H9 (cell line): ENCODE data around the gene PIGM. TPM values are rescaled to one million over a fixed set of nuclear protein-coding genes. Genes with fewer than 3 reads are reported as not detected.

Source experiments
- DNase-seq: peaks from one replicate; pipeline ENCODE4 v3.0.0-alpha.2; 2017
- H2AFZ ChIP-seq: one replicate; pipeline ENCODE4 v1.6.1; 2013; ENCODE audit warnings: mild to moderate bottlenecking, low read length, control low read depth, moderate library complexity
- H2AK5ac ChIP-seq: 2 replicates; pipeline ENCODE4 v1.6.1; 2013; ENCODE audit warnings: low read length, control low read depth, mixed read lengths; ENCODE audit not compliant: insufficient read length
- H2BK120ac ChIP-seq: one replicate; pipeline ENCODE4 v1.6.1; 2013; ENCODE audit warnings: low read depth, mild to moderate bottlenecking, low read length, control low read depth, inconsistent platforms; ENCODE audit not compliant: poor library complexity, severe bottlenecking
- H2BK12ac ChIP-seq: 2 replicates; pipeline ENCODE4 v1.6.1; 2013; ENCODE audit warnings: low read length, control low read depth, mixed read lengths, low read depth; ENCODE audit not compliant: insufficient read length
- H2BK15ac ChIP-seq: 2 replicates; pipeline ENCODE4 v1.6.1; 2013; ENCODE audit warnings: low read depth, low read length, control low read depth
- H2BK20ac ChIP-seq: one replicate; pipeline ENCODE4 v1.6.1; 2013; ENCODE audit warnings: low read depth, mild to moderate bottlenecking, low read length, control low read depth, inconsistent platforms; ENCODE audit not compliant: poor library complexity, severe bottlenecking
- H2BK5ac ChIP-seq: 2 replicates; pipeline ENCODE4 v1.6.1; 2013; ENCODE audit warnings: low read length, control low read depth, mixed read lengths; ENCODE audit not compliant: insufficient read length
- H3K14ac ChIP-seq: 2 replicates; pipeline ENCODE4 v1.6.1; 2013; ENCODE audit warnings: low read length, control low read depth; ENCODE audit not compliant: insufficient read depth
- H3K18ac ChIP-seq: 2 replicates; pipeline ENCODE4 v1.6.1; 2013; ENCODE audit warnings: low read depth, mild to moderate bottlenecking, mixed read lengths, low read length, control low read depth; ENCODE audit not compliant: insufficient read length
- H3K23ac ChIP-seq: 2 replicates; pipeline ENCODE4 v1.6.1; 2013; ENCODE audit warnings: low read length, control low read depth, mixed read lengths, low read depth; ENCODE audit not compliant: insufficient read length
- H3K23me2 ChIP-seq: 2 replicates; pipeline ENCODE4 v1.6.1; 2013; ENCODE audit warnings: low read depth, mild to moderate bottlenecking, mixed read lengths, low read length, control low read depth; ENCODE audit not compliant: insufficient read length, poor library complexity, severe bottlenecking
- H3K27ac ChIP-seq: 2 replicates; pipeline ENCODE4 v1.5.1; 2013; ENCODE audit warnings: low read length, control low read depth, mixed read lengths, low read depth; ENCODE audit not compliant: insufficient read length
- H3K27me3 ChIP-seq: 2 replicates; pipeline ENCODE4 v1.6.1; 2013; ENCODE audit warnings: low read length, control low read depth, inconsistent platforms; ENCODE audit not compliant: insufficient read depth
- H3K4ac ChIP-seq: 2 replicates; pipeline ENCODE4 v1.6.1; 2013; ENCODE audit warnings: low read depth, mild to moderate bottlenecking, control low read depth, inconsistent platforms, low read length, moderate library complexity
- H3K4me1 ChIP-seq: 2 replicates; pipeline ENCODE4 v1.6.1; 2013; ENCODE audit warnings: low read length, control low read depth, inconsistent platforms; ENCODE audit not compliant: insufficient read depth
- H3K4me2 ChIP-seq: 2 replicates; pipeline ENCODE4 v1.6.1; 2013; ENCODE audit warnings: low read length, control low read depth, mixed read lengths; ENCODE audit not compliant: insufficient read length, insufficient read depth
- H3K56ac ChIP-seq: 2 replicates; pipeline ENCODE4 v1.6.1; 2013; ENCODE audit warnings: low read depth, mild to moderate bottlenecking, mixed read lengths, low read length, control low read depth; ENCODE audit not compliant: insufficient read length
- H3K79me1 ChIP-seq: 2 replicates; pipeline ENCODE4 v1.6.1; 2013; ENCODE audit warnings: low read depth, mild to moderate bottlenecking, moderate library complexity, low read length, control low read depth, inconsistent platforms; ENCODE audit not compliant: insufficient read depth, poor library complexity, severe bottlenecking
- H3K79me2 ChIP-seq: 2 replicates; pipeline ENCODE4 v1.6.1; 2013; ENCODE audit warnings: low read length, control low read depth, inconsistent platforms; ENCODE audit not compliant: insufficient read depth
- H3K9ac ChIP-seq: 2 replicates; pipeline ENCODE4 v1.6.1; 2013; ENCODE audit warnings: low read length, control low read depth, mixed read lengths; ENCODE audit not compliant: insufficient read length; ENCODE audit errors: extremely low read depth
- H3K9me3 ChIP-seq: one replicate; pipeline ENCODE4 v1.6.1; 2013; ENCODE audit warnings: low read depth, low read length, inconsistent platforms; ENCODE audit not compliant: control insufficient read depth
- H3T11ph ChIP-seq: one replicate; pipeline ENCODE4 v1.6.1; 2013; ENCODE audit warnings: mild to moderate bottlenecking, low read length, control low read depth, inconsistent platforms
- H4K20me1 ChIP-seq: one replicate; pipeline ENCODE4 v1.6.1; 2013; ENCODE audit not compliant: control insufficient read depth, insufficient read length, insufficient read depth
- H4K5ac ChIP-seq: 2 replicates; pipeline ENCODE4 v1.6.1; 2013; ENCODE audit warnings: low read depth, mild to moderate bottlenecking, mixed read lengths, low read length, control low read depth; ENCODE audit not compliant: insufficient read length
- H4K8ac ChIP-seq: replicated peaks from 2 replicates; pipeline ENCODE4 v1.6.1; 2013; ENCODE audit warnings: low read length, control low read depth, mixed read lengths, low read depth; ENCODE audit not compliant: insufficient read length
- H4K91ac ChIP-seq: 2 replicates; pipeline ENCODE4 v1.6.1; 2013; ENCODE audit warnings: low read depth, mild to moderate bottlenecking, moderate library complexity, mixed read lengths, low read length, control low read depth; ENCODE audit not compliant: insufficient read length
- H3K27ac Mint-ChIP-seq, 3 experiments: 2 replicates in 2 of 3; 3 replicates in 1 of 3; pipeline ENCODE4 v1.8.0; 2020 to 2021; ENCODE audit warnings: mixed read lengths in 3 of 3, mild to moderate bottlenecking in 1 of 3, moderate library complexity in 1 of 3
- H3K27me3 Mint-ChIP-seq: 2 replicates; pipeline ENCODE4 v1.8.0; 2021; ENCODE audit warnings: low read depth, mild to moderate bottlenecking, moderate library complexity, mixed read lengths
- H3K36me3 Mint-ChIP-seq, 3 experiments: 2 replicates in 2 of 3; 3 replicates in 1 of 3; pipeline ENCODE4 v1.8.0; 2020 to 2021; ENCODE audit warnings: low read depth in 3 of 3, mixed read lengths in 3 of 3; ENCODE audit not compliant: insufficient read depth in 1 of 3
- H3K4me1 Mint-ChIP-seq, 2 experiments: 2 replicates each; pipeline ENCODE4 v1.8.0; 2020; ENCODE audit warnings: mixed read lengths in 2 of 2
- H3K4me3 Mint-ChIP-seq, 2 experiments: 2 replicates in 1 of 2; 3 replicates in 1 of 2; pipeline ENCODE4 v1.8.0; 2020 to 2021; ENCODE audit warnings: mild to moderate bottlenecking in 2 of 2, mixed read lengths in 2 of 2, moderate library complexity in 1 of 2
- H3K9me3 Mint-ChIP-seq, 2 experiments: 2 replicates in 1 of 2; 3 replicates in 1 of 2; pipeline ENCODE4 v1.8.0; 2020; ENCODE audit warnings: mild to moderate bottlenecking in 2 of 2, mixed read lengths in 2 of 2, moderate library complexity in 1 of 2
- CTCF ChIP-seq: fragments of 200-600 bp; sonication (generic); conservative IDR thresholded peaks from 3 replicates; pipeline ENCODE4 v1.8.0; 2021; ENCODE audit warnings: antibody characterized with exemption, mild to moderate bottlenecking
- WGBS: extraction: QIAGEN DNeasy Blood & Tissue Kit; methylation state at CpG from one replicate; pipeline ENCODE4 v1.1.7; 2013; ENCODE audit warnings: missing lambda C conversion rate, low lambda C conversion rate, mixed read lengths; ENCODE audit not compliant: insufficient read length; ENCODE audit errors: extremely low coverage; 5-methylcytosine and 5-hydroxymethylcytosine counted together
- total RNA-seq: library from RNA; stranded (reverse); gene quantifications from 2 replicates; pipeline ENCODE4 v1.2.1, GENCODE V29; 2021

The PIGM gene
- total RNA-seq, 1 experiment from 2014 or later = 5.9 TPM

- no peak overlapping the region for H3K9ac ChIP-seq
- H3K18ac ChIP-seq = no peak overlapping the region
- H3K79me2 ChIP-seq = no peaks in the 10 kb centered on the region
- H4K5ac ChIP-seq = no peak overlapping the region
- no peak overlapping the region for H2BK5ac ChIP-seq
- H3K4me2 ChIP-seq = no peak overlapping the region
- no peaks in the 10 kb centered on the region for H3K4me1 ChIP-seq
- Mint-ChIP-seq H3K27me3 (peaks cover 14% of the 10 kb centered on the region), H3K4me1 (peaks cover 0 to 6% of the 10 kb centered on the region in 2 experiments; a peak in 2 of 4 replicates), H3K36me3 (no peaks in the 10 kb centered on the region), H3K9me3 (no peaks in the 10 kb centered on the region), H3K27ac (no peak overlapping the region), H3K4me3 (no peak overlapping the region)
- no CpG with 5 or more reads among the region's 5 CpGs for WGBS
- H2BK15ac ChIP-seq = no peak overlapping the region
- no peaks in the 10 kb centered on the region for H4K20me1 ChIP-seq
- H2AK5ac ChIP-seq = no peak overlapping the region
- H2BK20ac ChIP-seq = no peak overlapping the region
- H3K23ac ChIP-seq = no peak overlapping the region
- H3K79me1 ChIP-seq = no peaks in the 10 kb centered on the region
- no peak overlapping the region for H3K4ac ChIP-seq
- H2BK120ac ChIP-seq = no peak overlapping the region
- H2AFZ ChIP-seq = no peak overlapping the region
- no peak overlapping the region for H4K91ac ChIP-seq
- H3K27ac ChIP-seq = no peak overlapping the region
- no peak overlapping the region for H4K8ac ChIP-seq
- no peak overlapping the region for H3K56ac ChIP-seq
- DNase-seq = no peak
- H3K27me3 ChIP-seq = no peaks in the 10 kb centered on the region
- TF ChIP-seq CTCF = no peak
- no peak overlapping the region for H2BK12ac ChIP-seq
- no peak overlapping the region for H3T11ph ChIP-seq
- no peaks in the 10 kb centered on the region for H3K23me2 ChIP-seq
- no peaks in the 10 kb centered on the region for H3K9me3 ChIP-seq
- no peak overlapping the region for H3K14ac ChIP-seq
These were observed 48.1 kb downstream of the PIGM start for GRCh38 chr1:159983681-159984080.
